ENCODE measurements around the gene TAOK3.

Gene TAOK3

DNA sequence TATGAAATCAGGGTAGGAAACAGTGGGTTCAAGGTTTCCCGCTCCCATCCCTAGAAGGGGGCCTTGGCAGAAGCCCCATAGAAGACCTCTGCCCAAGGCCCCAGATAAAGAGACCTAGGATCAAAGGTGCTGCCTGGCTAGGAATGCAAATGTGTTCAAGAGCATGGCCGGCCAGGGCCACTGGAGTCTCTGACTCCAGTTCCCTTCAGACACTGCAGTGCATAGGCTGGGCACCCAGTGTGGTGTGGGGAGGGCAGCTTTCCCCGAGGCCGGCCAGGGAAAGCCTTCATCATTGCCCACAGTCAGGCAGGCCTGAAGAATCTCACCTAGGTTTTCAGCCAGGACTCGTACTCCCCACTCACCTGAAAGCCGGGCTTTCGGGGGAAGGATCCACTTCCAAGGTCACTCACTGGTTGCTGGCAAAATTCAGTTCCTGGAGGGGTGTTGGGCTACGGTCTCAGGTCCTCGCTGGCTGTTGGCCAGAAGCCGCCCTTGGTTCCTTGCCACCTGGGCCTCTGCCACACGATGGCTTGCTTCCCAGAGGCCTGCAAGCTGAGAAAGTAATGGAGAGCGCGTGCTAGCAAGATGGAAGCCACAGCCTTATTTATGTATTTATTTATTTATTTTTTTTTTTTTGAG, 246.5 kb downstream of the TAOK3 start:
- Histone ChIP-seq H3K36me3 (replicated peaks; ENCODE audit: low read depth, low read length) (no peaks in the 10 kb centered on the region), H3K9me3 (ENCODE audit: insufficient read depth, low read length) (no peaks in the 10 kb centered on the region), H3K9ac (ENCODE audit: low read length) (no peak overlapping the region), H3K4me2 (ENCODE audit: low read length) (no peak overlapping the region), H4K20me1 (ENCODE audit: insufficient read depth, low read length) (no peaks in the 10 kb centered on the region), H2AFZ (ENCODE audit: low read depth, low read length) (no peak overlapping the region), H3K27me3 (ENCODE audit: low read depth, low read length) (no peaks in the 10 kb centered on the region), H3K4me3 (ENCODE audit: low read length) (no peak overlapping the region), H3K79me2 (ENCODE audit: low read length) (no peaks in the 10 kb centered on the region), H3K27ac (ENCODE audit: low read length) (no peak overlapping the region), H3K4me1 (ENCODE audit: low read length) (no peaks in the 10 kb centered on the region)
- no peak for TF ChIP-seq CTCF (IDR thresholded peaks at IDR 0.05; ENCODE audit: low read depth, low read length)
- TF ChIP-seq EZH2phosphoT487 (IDR thresholded peaks at IDR 0.05; ENCODE audit: low read depth): no peak

- no peak overlapping the region for H3K4me2 ChIP-seq (ENCODE audit: low read length)
- no peaks in the 10 kb centered on the region for H4K20me1 ChIP-seq (ENCODE audit: insufficient read depth, low read length)
- no peaks in the 10 kb centered on the region for H3K27me3 ChIP-seq (ENCODE audit: low read depth, low read length)
- H3K27ac ChIP-seq (ENCODE audit: low read length): no peak overlapping the region
- H3K9me3 ChIP-seq (ENCODE audit: insufficient read depth, low read length): no peaks in the 10 kb centered on the region
- no peaks in the 10 kb centered on the region for H3K79me2 ChIP-seq (ENCODE audit: low read length)
- H3K4me1 ChIP-seq (ENCODE audit: low read length): no peaks in the 10 kb centered on the region
- H3K36me3 ChIP-seq (replicated peaks; ENCODE audit: low read depth, low read length): no peaks in the 10 kb centered on the region
- no peak overlapping the region for H3K9ac ChIP-seq (ENCODE audit: low read length)
- no peak overlapping the region for H3K4me3 ChIP-seq (ENCODE audit: low read length)
- no peak for TF ChIP-seq EZH2phosphoT487 (IDR thresholded peaks at IDR 0.05; ENCODE audit: low read depth)
- no peak for TF ChIP-seq CTCF (IDR thresholded peaks at IDR 0.05; ENCODE audit: low read depth, low read length)
- no peak overlapping the region for H2AFZ ChIP-seq (ENCODE audit: low read depth, low read length)
These were observed 247.0 kb downstream of the TAOK3 start for GRCh38 chr12:118125743-118126118.

GRCh38 chr12:118124333-118124874, 248.3 kb downstream of the TAOK3 start:
- Histone ChIP-seq H3K4me3 (ENCODE audit: low read length) (no peak overlapping the region), H3K79me2 (ENCODE audit: low read length) (no peaks in the 10 kb centered on the region), H3K9ac (ENCODE audit: low read length) (no peak overlapping the region), H3K36me3 (replicated peaks; ENCODE audit: low read depth, low read length) (no peaks in the 10 kb centered on the region), H4K20me1 (ENCODE audit: insufficient read depth, low read length) (no peaks in the 10 kb centered on the region), H2AFZ (ENCODE audit: low read depth, low read length) (no peak overlapping the region), H3K4me1 (ENCODE audit: low read length) (no peaks in the 10 kb centered on the region), H3K9me3 (ENCODE audit: insufficient read depth, low read length) (no peaks in the 10 kb centered on the region), H3K4me2 (ENCODE audit: low read length) (no peak overlapping the region), H3K27ac (ENCODE audit: low read length) (no peak overlapping the region), H3K27me3 (ENCODE audit: low read depth, low read length) (no peaks in the 10 kb centered on the region)
- no peak for TF ChIP-seq EZH2phosphoT487 (IDR thresholded peaks at IDR 0.05; ENCODE audit: low read depth)

- H3K36me3 ChIP-seq (replicated peaks; ENCODE audit: low read depth, low read length): no peaks in the 10 kb centered on the region
- no peak overlapping the region for H3K9ac ChIP-seq (ENCODE audit: low read length)
- no peaks in the 10 kb centered on the region for H3K27me3 ChIP-seq (ENCODE audit: low read depth, low read length)
- no peak overlapping the region for H3K4me3 ChIP-seq (ENCODE audit: low read length)
- H3K4me2 ChIP-seq (ENCODE audit: low read length): no peak overlapping the region
- H3K79me2 ChIP-seq (ENCODE audit: low read length): no peaks in the 10 kb centered on the region
- TF ChIP-seq EZH2phosphoT487 (IDR thresholded peaks at IDR 0.05; ENCODE audit: low read depth) (no peak), CTCF (IDR thresholded peaks at IDR 0.05; ENCODE audit: low read depth, low read length) (no peak)
- H2AFZ ChIP-seq (ENCODE audit: low read depth, low read length): no peak overlapping the region
- H3K27ac ChIP-seq (ENCODE audit: low read length): no peak overlapping the region
- H3K9me3 ChIP-seq (ENCODE audit: insufficient read depth, low read length): no peaks in the 10 kb centered on the region
- H3K4me1 ChIP-seq (ENCODE audit: low read length): no peaks in the 10 kb centered on the region
- H4K20me1 ChIP-seq (ENCODE audit: insufficient read depth, low read length): no peaks in the 10 kb centered on the region
These were observed 250.4 kb downstream of the TAOK3 start for GRCh38 chr12:118122264-118122663.
